Stimulated activated naive CD8-positive, alpha-beta T cell treated with anti-CD3 and anti-CD28 coated beads, Interleukin-15, Interleukin-2, amounts not matched to agents 100 ng/mL and 50 ng/mL, for 24 hours (primary cell): ENCODE measurements around the gene DISP2.

ENCODE experiments used
- H3K27ac Mint-ChIP-seq: one replicate; pipeline ENCODE4 v1.8.0; 2021; ENCODE audit warnings: mild to moderate bottlenecking, mixed read lengths
- H3K27me3 Mint-ChIP-seq: one replicate; pipeline ENCODE4 v1.8.0; 2021; ENCODE audit warnings: mixed read lengths
- H3K36me3 Mint-ChIP-seq: one replicate; pipeline ENCODE4 v1.8.0; 2021; ENCODE audit warnings: low read depth, mixed read lengths
- H3K4me1 Mint-ChIP-seq: one replicate; pipeline ENCODE4 v1.8.0; 2021; ENCODE audit warnings: low read depth, mixed read lengths
- H3K4me3 Mint-ChIP-seq: one replicate; pipeline ENCODE4 v1.8.0; 2021; ENCODE audit warnings: mild to moderate bottlenecking, mixed read lengths
- H3K9me3 Mint-ChIP-seq: one replicate; pipeline ENCODE4 v1.8.0; 2021; ENCODE audit warnings: mixed read lengths

DISP2 gene

DNA sequence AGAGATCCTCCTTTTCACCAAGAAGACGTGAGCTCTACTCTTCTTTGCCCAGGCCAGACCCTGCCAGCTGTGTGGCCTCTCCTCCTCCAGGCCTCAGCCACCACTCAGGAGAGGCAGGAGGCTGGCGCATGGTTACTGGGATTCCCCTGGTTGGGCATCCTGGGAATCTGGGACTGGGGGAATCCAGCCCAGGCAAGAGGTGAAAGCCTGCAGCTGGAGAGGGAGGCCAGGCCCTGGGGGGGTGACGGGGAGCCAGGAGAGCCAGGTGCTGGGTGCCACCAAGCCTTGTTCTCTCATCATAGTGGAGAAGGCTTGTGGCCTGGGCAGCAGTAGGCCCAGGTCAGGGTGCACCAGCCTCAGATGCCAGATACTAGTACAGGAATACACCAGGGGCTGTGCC lies 23.5 kb upstream of the DISP2 start:
- H3K27me3 Mint-ChIP-seq, result no peaks in the 10 kb centered on the region
- H3K4me1 Mint-ChIP-seq, result peaks cover 18% of the 10 kb centered on the region
- no peak overlapping the region for H3K27ac Mint-ChIP-seq
- no peaks in the 10 kb centered on the region for H3K36me3 Mint-ChIP-seq
- no peak overlapping the region for H3K4me3 Mint-ChIP-seq
- H3K9me3 Mint-ChIP-seq, result no peaks in the 10 kb centered on the region

GRCh38 chr15:40334941-40335795 lies 22.9 kb upstream of the DISP2 start:
- Mint-ChIP-seq H3K4me1 (peaks cover 18% of the 10 kb centered on the region), H3K36me3 (no peaks in the 10 kb centered on the region), H3K4me3 (no peak overlapping the region), H3K27ac (no peak overlapping the region), H3K9me3 (no peaks in the 10 kb centered on the region), H3K27me3 (no peaks in the 10 kb centered on the region)

DNA sequence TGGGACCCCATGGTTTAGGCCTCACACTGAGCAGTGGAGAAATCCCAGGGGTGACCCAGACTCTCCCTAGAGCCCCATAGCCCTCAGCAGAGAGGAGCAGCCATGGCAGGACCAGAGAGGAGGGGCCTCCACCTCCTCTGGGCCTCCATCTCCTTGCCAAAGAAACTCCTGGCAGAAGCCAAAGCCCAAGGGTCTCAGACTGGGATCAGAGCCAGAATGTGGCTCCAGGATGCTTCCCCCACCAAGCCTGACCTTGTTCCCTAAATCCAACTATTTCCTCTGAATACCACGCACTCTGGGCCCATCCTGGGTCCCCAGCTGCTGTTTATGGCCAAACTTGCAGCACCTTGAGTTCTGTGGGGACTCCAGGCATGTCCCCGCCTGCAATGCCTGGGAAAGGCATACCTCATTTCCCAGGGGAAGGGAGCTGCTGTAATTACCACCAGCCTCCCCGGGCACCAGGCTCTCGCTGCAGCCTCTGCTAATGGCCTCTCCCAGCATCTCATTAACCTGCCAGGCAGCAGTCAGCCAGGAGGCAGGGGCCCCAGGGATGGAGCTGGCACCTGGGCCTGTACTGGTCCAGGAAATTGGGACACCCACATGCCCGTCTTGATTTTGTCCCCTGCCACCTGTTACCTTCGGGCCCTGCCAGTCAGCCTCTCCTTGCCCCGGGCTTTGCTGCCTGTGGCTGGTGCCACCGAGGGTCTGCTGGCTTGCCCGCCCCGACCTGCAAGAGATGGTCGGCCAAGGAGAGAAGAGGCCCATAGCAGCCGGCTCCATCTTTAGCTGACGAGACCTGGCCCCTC lies 21.9 kb upstream of the DISP2 start:
- H3K9me3 Mint-ChIP-seq, result no peaks in the 10 kb centered on the region
- no peak overlapping the region for H3K4me3 Mint-ChIP-seq
- peaks cover 18% of the 10 kb centered on the region for H3K4me1 Mint-ChIP-seq

DNA sequence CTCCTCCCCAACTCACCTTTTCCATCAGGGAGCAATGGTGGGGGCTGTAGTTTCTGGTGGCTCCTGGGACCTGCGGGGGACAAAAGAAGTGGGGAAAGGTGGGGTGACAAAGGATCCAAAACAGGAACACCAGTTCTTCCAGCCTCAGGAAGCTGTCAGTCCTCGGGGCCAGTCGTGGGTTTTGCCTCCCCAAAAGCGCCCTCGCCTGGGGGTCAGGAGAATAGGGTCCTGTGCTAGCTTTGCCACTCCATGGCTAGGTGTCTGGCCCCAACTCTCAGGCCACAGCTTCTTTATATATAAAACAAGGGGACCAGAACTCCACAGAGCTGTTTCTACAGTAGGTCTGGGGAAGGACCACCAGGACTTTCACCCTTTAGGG lies 21.3 kb upstream of the DISP2 start:
- Mint-ChIP-seq H3K4me1 (peaks cover 18% of the 10 kb centered on the region), H3K36me3 (no peaks in the 10 kb centered on the region), H3K27ac (no peak overlapping the region), H3K27me3 (no peaks in the 10 kb centered on the region), H3K9me3 (no peaks in the 10 kb centered on the region), H3K4me3 (no peak overlapping the region)

More for the DNA sequence above, 21.9 kb upstream of the DISP2 start:
- H3K36me3 Mint-ChIP-seq, result no peaks in the 10 kb centered on the region
- H3K27ac Mint-ChIP-seq, result no peak overlapping the region
- H3K27me3 Mint-ChIP-seq, result no peaks in the 10 kb centered on the region

GRCh38 chr15:40337597-40337996 lies 20.4 kb upstream of the DISP2 start:
- no peaks in the 10 kb centered on the region for H3K9me3 Mint-ChIP-seq
- H3K4me3 Mint-ChIP-seq, result no peak overlapping the region
- H3K27ac Mint-ChIP-seq, result no peak overlapping the region
- peaks cover 18% of the 10 kb centered on the region for H3K4me1 Mint-ChIP-seq
- H3K27me3 Mint-ChIP-seq, result no peaks in the 10 kb centered on the region
- H3K36me3 Mint-ChIP-seq, result no peaks in the 10 kb centered on the region

- no peaks in the 10 kb centered on the region for H3K36me3 Mint-ChIP-seq
- no peaks in the 10 kb centered on the region for H3K9me3 Mint-ChIP-seq
- H3K4me3 Mint-ChIP-seq, result no peak overlapping the region
- H3K27me3 Mint-ChIP-seq, result no peaks in the 10 kb centered on the region
- H3K4me1 Mint-ChIP-seq, result peaks cover 18% of the 10 kb centered on the region
- no peak overlapping the region for H3K27ac Mint-ChIP-seq
Observed at GRCh38 chr15:40338041-40338657, 19.9 kb upstream of the DISP2 start.

DNA sequence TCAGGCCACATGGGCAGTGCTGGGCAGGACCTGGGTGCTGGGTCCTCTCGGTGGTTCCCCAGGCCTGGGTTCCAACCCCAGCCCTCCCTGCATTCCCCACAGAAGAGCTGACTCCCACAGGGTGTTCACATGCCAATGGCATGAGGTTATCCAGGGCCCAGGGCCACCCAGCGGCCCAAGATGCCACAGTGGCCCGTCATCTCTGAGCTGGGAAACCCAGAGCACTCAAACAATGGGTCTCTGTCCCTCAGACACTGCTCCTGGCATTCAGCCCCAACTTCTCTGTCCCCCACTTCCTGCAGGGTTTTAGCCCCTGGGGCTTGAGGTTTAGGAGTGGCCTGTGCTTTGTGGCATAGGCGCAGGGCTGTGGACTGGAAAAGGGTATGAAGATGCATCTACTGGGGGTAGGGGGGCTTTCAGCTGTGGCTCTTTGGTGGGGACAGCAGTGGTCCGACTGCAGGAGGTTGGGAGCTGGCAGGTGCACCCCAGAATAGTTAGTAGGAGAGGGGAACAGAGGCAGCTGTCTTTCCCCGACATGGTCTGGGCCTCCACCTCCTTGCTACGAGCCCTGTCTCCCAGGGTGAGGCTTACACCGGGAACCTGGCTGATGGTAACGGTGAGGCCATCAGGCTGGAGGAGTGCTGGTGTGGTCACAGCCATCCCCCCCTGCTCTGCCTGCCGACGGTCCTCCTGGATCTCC lies 18.9 kb upstream of the DISP2 start:
- Mint-ChIP-seq H3K27ac (no peak overlapping the region), H3K36me3 (no peaks in the 10 kb centered on the region), H3K4me3 (no peak overlapping the region), H3K4me1 (peaks cover 12% of the 10 kb centered on the region), H3K9me3 (no peaks in the 10 kb centered on the region), H3K27me3 (no peaks in the 10 kb centered on the region)

DNA sequence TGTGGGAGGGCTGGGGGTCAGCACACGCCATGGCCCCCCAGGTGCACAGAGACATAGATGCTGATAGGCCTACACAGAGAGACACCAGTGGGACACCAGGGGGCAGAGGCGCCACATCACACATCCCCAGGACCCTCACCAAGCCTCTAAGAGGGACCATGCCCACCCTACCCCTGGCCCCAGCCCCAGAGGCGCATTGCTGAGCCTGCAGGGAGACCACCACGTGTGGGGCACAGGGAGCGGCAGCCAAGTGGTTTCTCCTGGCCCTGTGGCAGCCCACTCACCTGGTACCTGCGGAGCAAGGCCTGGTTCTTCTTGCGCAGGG lies 18.4 kb upstream of the DISP2 start:
- no peaks in the 10 kb centered on the region for H3K27me3 Mint-ChIP-seq
- peaks cover 7% of the 10 kb centered on the region for H3K4me1 Mint-ChIP-seq
- no peak overlapping the region for H3K4me3 Mint-ChIP-seq
- no peaks in the 10 kb centered on the region for H3K36me3 Mint-ChIP-seq
- no peak overlapping the region for H3K27ac Mint-ChIP-seq
- no peaks in the 10 kb centered on the region for H3K9me3 Mint-ChIP-seq

GRCh38 chr15:40340038-40340739 lies 17.8 kb upstream of the DISP2 start:
- H3K9me3 Mint-ChIP-seq, result no peaks in the 10 kb centered on the region
- H3K4me1 Mint-ChIP-seq, result peaks cover 7% of the 10 kb centered on the region
- H3K4me3 Mint-ChIP-seq, result no peak overlapping the region
- no peaks in the 10 kb centered on the region for H3K27me3 Mint-ChIP-seq
- no peak overlapping the region for H3K27ac Mint-ChIP-seq
- no peaks in the 10 kb centered on the region for H3K36me3 Mint-ChIP-seq

- H3K4me1 Mint-ChIP-seq, result peaks cover 7% of the 10 kb centered on the region
Observed at GRCh38 chr15:40340740-40341400, 17.1 kb upstream of the DISP2 start, which contains the start of gene CCDC9B. CCDC9B (minus strand) TSS chr15:40340939; CDS start chr15:40340819, 120 bp downstream.

DNA sequence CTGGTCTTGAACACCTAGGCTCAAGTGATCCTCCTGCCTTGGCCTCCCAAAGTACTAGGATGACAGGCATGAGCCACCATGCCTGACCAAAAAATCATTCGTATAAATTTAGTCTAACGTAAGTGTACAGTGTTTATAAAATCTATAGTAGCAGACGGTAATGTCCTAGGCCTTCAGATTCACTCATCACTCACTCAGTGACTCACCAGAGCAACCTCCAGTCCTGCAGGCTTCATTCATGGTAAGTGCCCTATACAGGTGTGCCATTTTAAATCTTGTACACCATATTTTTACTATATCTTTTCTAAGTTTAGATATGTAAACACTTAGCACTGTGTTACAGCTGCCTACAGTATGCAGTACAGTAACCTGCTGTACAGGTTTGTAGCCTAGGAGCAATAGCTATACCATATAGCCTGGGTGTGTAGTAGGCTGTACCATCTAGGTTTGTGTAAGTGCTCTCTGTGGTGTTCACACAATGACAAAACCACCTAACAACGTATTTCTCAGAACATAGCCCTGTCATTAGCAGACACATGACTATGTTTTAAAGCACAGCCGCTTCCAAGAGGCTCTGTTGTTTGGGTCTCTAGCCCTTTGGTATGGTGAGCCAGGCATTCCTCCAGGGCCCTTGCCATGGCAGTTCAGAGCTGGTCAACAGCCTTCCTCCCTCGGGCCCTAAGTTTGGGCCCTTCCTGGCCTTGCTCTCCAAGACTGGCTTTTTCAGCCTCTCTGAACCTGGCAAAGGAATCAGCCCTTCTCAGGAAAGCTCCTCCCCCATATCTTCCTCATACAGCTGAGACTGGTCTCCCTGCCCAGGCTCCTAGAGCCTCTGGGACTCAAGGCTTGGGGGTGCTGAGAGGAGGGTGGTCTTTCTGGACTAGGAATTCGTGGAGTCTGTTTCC lies 15.4 kb upstream of the DISP2 start:
- no peaks in the 10 kb centered on the region for H3K9me3 Mint-ChIP-seq
- no peaks in the 10 kb centered on the region for H3K36me3 Mint-ChIP-seq
- H3K27ac Mint-ChIP-seq, result no peak overlapping the region
- H3K27me3 Mint-ChIP-seq, result no peaks in the 10 kb centered on the region
- H3K4me3 Mint-ChIP-seq, result no peak overlapping the region
- peaks cover 7% of the 10 kb centered on the region for H3K4me1 Mint-ChIP-seq

More at GRCh38 chr15:40340740-40341400, 17.1 kb upstream of the DISP2 start, which contains the start of gene CCDC9B:
- Mint-ChIP-seq H3K9me3 (no peaks in the 10 kb centered on the region), H3K36me3 (no peaks in the 10 kb centered on the region), H3K27ac (no peak within 1 kb of the TSS), H3K4me3 (no peak within 1 kb of the TSS), H3K27me3 (no peaks in the 10 kb centered on the region)

GRCh38 chr15:40343512-40343911 lies 14.5 kb upstream of the DISP2 start:
- H3K27ac Mint-ChIP-seq, result no peak overlapping the region
- H3K36me3 Mint-ChIP-seq, result no peaks in the 10 kb centered on the region
- H3K4me3 Mint-ChIP-seq, result no peak overlapping the region
- no peaks in the 10 kb centered on the region for H3K27me3 Mint-ChIP-seq
- no peaks in the 10 kb centered on the region for H3K9me3 Mint-ChIP-seq
- no peaks in the 10 kb centered on the region for H3K4me1 Mint-ChIP-seq

- H3K27me3 Mint-ChIP-seq, result no peaks in the 10 kb centered on the region
- H3K9me3 Mint-ChIP-seq, result no peaks in the 10 kb centered on the region
- H3K27ac Mint-ChIP-seq, result no peak overlapping the region
- H3K4me1 Mint-ChIP-seq, result no peaks in the 10 kb centered on the region
- no peak overlapping the region for H3K4me3 Mint-ChIP-seq
- H3K36me3 Mint-ChIP-seq, result no peaks in the 10 kb centered on the region
Observed at GRCh38 chr15:40344217-40344616, 13.8 kb upstream of the DISP2 start.
